Stimulated activated CD4-positive, alpha-beta T cell treated with anti-CD3 and anti-CD28 coated beads, Interleukin-1b, Interleukin-23, amount 100 ng/mL, for 4 hours (primary cell): ENCODE results near the gene ZNF627.
"Not testable (repeated sequence)": the region's sequence is repeated elsewhere in the genome, so short reads cannot be mapped to it uniquely, and the experiment has no call there.

Source experiments
- DNase-seq, 2 donors: peaks; one replicate each; pipeline ENCODE4 v3.0.0-alpha.2; 2020; ENCODE audit warnings: low read depth in 2 of 2

The ZNF627 gene

GRCh38 chr19:11597202-11598102, at the start of gene ZNF627:
ZNF627 (plus strand) TSS chr19:11597483; CDS start chr19:11597628, 145 bp downstream.
- peak; percentile 88 to 95 for DNase-seq

- no peak for DNase-seq
Observed at GRCh38 chr19:11547929-11548700, 49.2 kb upstream of the ZNF627 start.

GRCh38 chr19:11549386-11549953, 47.8 kb upstream of the ZNF627 start:
- no peak for DNase-seq

GRCh38 chr19:11550265-11550664, 47.0 kb upstream of the ZNF627 start:
- DNase-seq = no peak

GRCh38 chr19:11551603-11552235, 45.6 kb upstream of the ZNF627 start:
- DNase-seq = no peak

GRCh38 chr19:11552666-11553372, 44.5 kb upstream of the ZNF627 start:
- DNase-seq = no peak

- no peak for DNase-seq
Observed at GRCh38 chr19:11554160-11554559, 43.1 kb upstream of the ZNF627 start.

GRCh38 chr19:11555246-11555645, 42.0 kb upstream of the ZNF627 start:
- DNase-seq = no peak

GRCh38 chr19:11556634-11557420, 40.5 kb upstream of the ZNF627 start:
- DNase-seq = no peak

GRCh38 chr19:11558881-11559828, 38.1 kb upstream of the ZNF627 start, which contains the start of gene ELOF1:
ELOF1 (minus strand) TSS chr19:11559230; CDS start chr19:11554347, 4,883 bp downstream.
- DNase-seq = peak; percentile 94

- DNase-seq = peak in 1 of 2 donors; percentile 48
Observed at GRCh38 chr19:11560404-11561051, 36.8 kb upstream of the ZNF627 start.

- DNase-seq = no peak
Observed at GRCh38 chr19:11563532-11563931, 33.8 kb upstream of the ZNF627 start.

- DNase-seq = not testable (repeated sequence)
Observed at GRCh38 chr19:11564082-11564807, 33.0 kb upstream of the ZNF627 start.

- DNase-seq = not testable (repeated sequence)
Observed at GRCh38 chr19:11565649-11565980, 31.7 kb upstream of the ZNF627 start.

- no peak for DNase-seq
Observed at GRCh38 chr19:11566164-11566563, 31.1 kb upstream of the ZNF627 start.

- no peak for DNase-seq
Observed at GRCh38 chr19:11570039-11570462, 27.2 kb upstream of the ZNF627 start.

- DNase-seq = not testable (repeated sequence)
Observed at GRCh38 chr19:11573354-11573753, 23.9 kb upstream of the ZNF627 start.

- not testable (repeated sequence) for DNase-seq
Observed at GRCh38 chr19:11573763-11574162, 23.5 kb upstream of the ZNF627 start.
